Adrenal gland (tissue), 5 donors: ENCODE data around the gene NCMAP.

Experiments used
- CTCF ChIP-seq, 6 experiments: fragments of 450-650 bp in 4 of 6; fragments of 200-600 bp in 2 of 6; sonication (generic) in 1 of 6; IDR thresholded peaks; 1 replicate in 5 of 6; 2 replicates in 1 of 6; pipeline versions ENCODE4 v1.5.1 to v1.8.0; 2016 to 2021; ENCODE audit warnings: antibody characterized with exemption in 6 of 6, mild to moderate bottlenecking in 2 of 6, moderate library complexity in 1 of 6
- POLR2A ChIP-seq, 2 donors: fragments of 450-650 bp; IDR thresholded peaks; one replicate each; pipeline ENCODE4 v1.6.1; 2017; ENCODE audit warnings: antibody characterized with exemption in 2 of 2, mild to moderate bottlenecking in 2 of 2, moderate library complexity in 1 of 2
- donor health status: DM: no; HTN: no; CAD: no.

GRCh38 chr1:24526045-24526444 is 29.8 kb upstream of the NCMAP start:
- TF ChIP-seq CTCF (IDR thresholded peaks at IDR 0.05) (no peak), POLR2A (IDR thresholded peaks at IDR 0.05) (no peak)
